Stimulated activated CD4-positive, alpha-beta T cell treated with anti-CD3 and anti-CD28 coated beads, Interleukin-15, amount 100 ng/mL, for 24 hours (primary cell): ENCODE measurements around the gene MTREX.

Experiments
- DNase-seq: peaks from one replicate; pipeline ENCODE4 v3.0.0-alpha.2; 2020

MTREX gene

GRCh38 chr5:55385846-55386245 is 78.1 kb downstream of the MTREX start:
- no peak for DNase-seq

- no peak for DNase-seq
Measured at GRCh38 chr5:55386356-55386755, 78.6 kb downstream of the MTREX start.

GRCh38 chr5:55387865-55388264 is 80.1 kb downstream of the MTREX start:
- no peak for DNase-seq

GRCh38 chr5:55391707-55392106 is 83.9 kb downstream of the MTREX start:
- no peak for DNase-seq

GRCh38 chr5:55392669-55393068 is 84.9 kb downstream of the MTREX start:
- no peak for DNase-seq

- DNase-seq: no peak
Measured at GRCh38 chr5:55393501-55394175, 85.8 kb downstream of the MTREX start.

- DNase-seq: no peak
Measured at GRCh38 chr5:55402199-55402598, 94.4 kb downstream of the MTREX start.

GRCh38 chr5:55406292-55406691 is 98.5 kb downstream of the MTREX start:
- DNase-seq: no peak

GRCh38 chr5:55407059-55407684 is 99.4 kb downstream of the MTREX start:
- DNase-seq: no peak

- no peak for DNase-seq
Measured at GRCh38 chr5:55407984-55408383, 100.2 kb downstream of the MTREX start.

GRCh38 chr5:55409775-55410174 is 102.0 kb downstream of the MTREX start:
- no peak for DNase-seq

- no peak for DNase-seq
Measured at GRCh38 chr5:55410845-55411244, 103.1 kb downstream of the MTREX start.

- no peak for DNase-seq
Measured at GRCh38 chr5:55411876-55412275, 104.1 kb downstream of the MTREX start.

GRCh38 chr5:55413644-55414043 is 105.9 kb downstream of the MTREX start:
- DNase-seq: no peak

GRCh38 chr5:55415071-55415470 is 107.3 kb downstream of the MTREX start:
- DNase-seq: no peak

GRCh38 chr5:55416306-55416705 is 108.5 kb downstream of the MTREX start:
- DNase-seq: no peak

- no peak for DNase-seq
Measured at GRCh38 chr5:55418994-55419968, 111.5 kb downstream of the MTREX start.

GRCh38 chr5:55421074-55421529 is 113.3 kb downstream of the MTREX start:
- DNase-seq: peak; percentile 39

GRCh38 chr5:55426455-55426854 is 118.7 kb downstream of the MTREX start:
- no peak for DNase-seq

- no peak for DNase-seq
Measured at GRCh38 chr5:55427157-55427556, 119.4 kb downstream of the MTREX start.

- DNase-seq: no peak
Measured at GRCh38 chr5:55429221-55429612, 121.4 kb downstream of the MTREX start.

- no peak for DNase-seq
Measured at GRCh38 chr5:55429613-55430253, 121.9 kb downstream of the MTREX start.

GRCh38 chr5:55432549-55432948 is 124.8 kb downstream of the MTREX start:
- no peak for DNase-seq
